ENCODE measurements around the gene SPRED3.
A peak's percentile ranks its signal among the peaks of the same experiment; 100 is the strongest.

SPRED3 gene

GRCh38 chr19:38371081-38371480 is 17.4 kb upstream of the SPRED3 start:
- ATAC-seq (ENCODE audit: low read depth) (no peak), DNase-seq (ENCODE audit: low spot score) (no peak)
- Histone ChIP-seq H3K27ac (ENCODE audit: poor library complexity, severe bottlenecking) (no peak overlapping the region), H3K4me1 (ENCODE audit: insufficient read depth, poor library complexity, severe bottlenecking) (peaks cover 3% of the 10 kb centered on the region), H3K9me3 (ENCODE audit: severe bottlenecking) (no peaks in the 10 kb centered on the region), H3K4me3 (ENCODE audit: severe bottlenecking) (no peak overlapping the region), H3K36me3 (ENCODE audit: low read depth) (peaks cover 3% of the 10 kb centered on the region), H3K27me3 (ENCODE audit: insufficient read depth, poor library complexity, severe bottlenecking) (no peaks in the 10 kb centered on the region)
- TF ChIP-seq CTCF (IDR thresholded peaks at IDR 0.05; ENCODE audit: poor library complexity, severe bottlenecking), result no peak

- H3K4me1 ChIP-seq (ENCODE audit: insufficient read depth, poor library complexity, severe bottlenecking), result peaks cover 5% of the 10 kb centered on the region
- H3K36me3 ChIP-seq (ENCODE audit: low read depth), result peaks cover 30% of the 10 kb centered on the region
- ATAC-seq (ENCODE audit: low read depth) (no peak), DNase-seq (ENCODE audit: low spot score) (no peak)
- TF ChIP-seq CTCF (IDR thresholded peaks at IDR 0.05; ENCODE audit: poor library complexity, severe bottlenecking), result no peak
- peak overlapping the region; percentile 80 for H3K4me3 ChIP-seq (ENCODE audit: severe bottlenecking)
- peak overlapping the region; percentile 62 for H3K27ac ChIP-seq (ENCODE audit: poor library complexity, severe bottlenecking)
- H3K9me3 ChIP-seq (ENCODE audit: severe bottlenecking), result no peaks in the 10 kb centered on the region
- no peaks in the 10 kb centered on the region for H3K27me3 ChIP-seq (ENCODE audit: insufficient read depth, poor library complexity, severe bottlenecking)
These were observed 14.6 kb upstream of the SPRED3 start for GRCh38 chr19:38373907-38374331.

GRCh38 chr19:38374332-38375097 is 14.0 kb upstream of the SPRED3 start, which contains the start of gene PSMD8:
TSS of gene PSMD8 (plus strand) at chr19:38374571. CDS start at chr19:38374602, 31 bp downstream.
- H3K36me3 ChIP-seq (ENCODE audit: low read depth), result peaks cover 36% of the 10 kb centered on the region
- H3K4me3 ChIP-seq (ENCODE audit: severe bottlenecking), result peak within 1 kb of the TSS; percentile 80
- DNase-seq (ENCODE audit: low spot score), result peak; percentile 97
- H3K9me3 ChIP-seq (ENCODE audit: severe bottlenecking), result no peaks in the 10 kb centered on the region
- TF ChIP-seq CTCF (IDR thresholded peaks at IDR 0.05; ENCODE audit: poor library complexity, severe bottlenecking), result peak; percentile 39
- no peaks in the 10 kb centered on the region for H3K27me3 ChIP-seq (ENCODE audit: insufficient read depth, poor library complexity, severe bottlenecking)
- peaks cover 5% of the 10 kb centered on the region for H3K4me1 ChIP-seq (ENCODE audit: insufficient read depth, poor library complexity, severe bottlenecking)
- peak within 1 kb of the TSS; percentile 62 for H3K27ac ChIP-seq (ENCODE audit: poor library complexity, severe bottlenecking)
- ATAC-seq (ENCODE audit: low read depth), result peak; percentile 94

- peaks cover 42% of the 10 kb centered on the region for H3K36me3 ChIP-seq (ENCODE audit: low read depth)
These were observed 13.4 kb upstream of the SPRED3 start for GRCh38 chr19:38375098-38375493.

More at GRCh38 chr19:38375098-38375493, 13.4 kb upstream of the SPRED3 start:
- peak overlapping the region; percentile 62 for H3K27ac ChIP-seq (ENCODE audit: poor library complexity, severe bottlenecking)
- no peaks in the 10 kb centered on the region for H3K27me3 ChIP-seq (ENCODE audit: insufficient read depth, poor library complexity, severe bottlenecking)
- peaks cover 5% of the 10 kb centered on the region for H3K4me1 ChIP-seq (ENCODE audit: insufficient read depth, poor library complexity, severe bottlenecking)
- no peak for DNase-seq (ENCODE audit: low spot score)
- ATAC-seq (ENCODE audit: low read depth), result peak; percentile 13
- TF ChIP-seq CTCF (IDR thresholded peaks at IDR 0.05; ENCODE audit: poor library complexity, severe bottlenecking), result no peak
- H3K9me3 ChIP-seq (ENCODE audit: severe bottlenecking), result no peaks in the 10 kb centered on the region
- peak overlapping the region; percentile 80 for H3K4me3 ChIP-seq (ENCODE audit: severe bottlenecking)
